K562 (cell line): ENCODE data around the gene ASXL2.

ENCODE experiments used
- CTCF ChIP-seq, 3 experiments: IDR thresholded peaks in 2 of 3; conservative IDR thresholded peaks in 1 of 3; 2 replicates each; pipeline ENCODE4 v1.5.1; 2011 to 2012; ENCODE audit warnings: low read length in 3 of 3, mild to moderate bottlenecking in 3 of 3, control low read depth in 2 of 3, improper control_type of control experiment in 1 of 3, inconsistent platforms in 1 of 3, low read depth in 1 of 3, mixed read lengths in 1 of 3, moderate library complexity in 1 of 3; ENCODE audit not compliant: insufficient read depth in 2 of 3
- DNMT1 ChIP-seq: fragments of 450-650 bp; IDR thresholded peaks from 2 replicates; pipeline ENCODE4 v1.6.1; 2016; ENCODE audit warnings: antibody characterized with exemption, mild to moderate bottlenecking
- MCM5 ChIP-seq: fragments of 450-650 bp; IDR thresholded peaks from 2 replicates; pipeline ENCODE4 v1.6.1; 2016; ENCODE audit warnings: low read depth
- TEAD2 ChIP-seq: fragments of 450-650 bp; IDR thresholded peaks from 2 replicates; pipeline ENCODE4 v1.6.1; 2016; ENCODE audit warnings: missing genetic modification characterization, control low read depth, missing compliant biosample characterization
- ZBTB8A ChIP-seq: fragments of 450-650 bp; IDR thresholded peaks from 2 replicates; pipeline ENCODE4 v1.6.1; 2018; ENCODE audit warnings: mild to moderate bottlenecking, moderate library complexity; ENCODE audit not compliant: partially characterized antibody
- ZNF12 ChIP-seq: sonication (generic); formaldehyde crosslinking; IDR thresholded peaks from 2 replicates; pipeline ENCODE4 v1.4.0; 2020; ENCODE audit warnings: mild to moderate bottlenecking, missing genetic modification reagents
- ZNF282 ChIP-seq: sonication (generic); formaldehyde crosslinking; IDR thresholded peaks from 2 replicates; pipeline ENCODE4 v1.8.1; 2023; ENCODE audit warnings: missing genetic modification reagents
- TF ChIP-seq, protein P1 (sequence below): fragments of 450-650 bp; IDR thresholded peaks from 2 replicates; pipeline ENCODE4 v1.7.0; 2016; ENCODE audit warnings: borderline replicate concordance
- TF ChIP-seq, protein P2 (sequence below): fragments of 250-450 bp; sonication (Bioruptor Pico); IDR thresholded peaks from 2 replicates; pipeline ENCODE4 v1.4.0; 2020; ENCODE audit warnings: mild to moderate bottlenecking, moderate library complexity, borderline replicate concordance

- TF ChIP-seq CTCF (IDR thresholded peaks at IDR 0.05 in 2 of 3, conservative IDR thresholded peaks at IDR 0.05 in 1 of 3; ENCODE audit: insufficient read depth in 2 of 3, low read depth in 1 of 3, low read length in 3 of 3), result no peak
- TF ChIP-seq ZBTB8A, result no peak
- TF ChIP-seq DNMT1, result no peak
- no peak for TF ChIP-seq ZNF12
- no peak for TF ChIP-seq MCM5
- TF ChIP-seq, protein P1, sequence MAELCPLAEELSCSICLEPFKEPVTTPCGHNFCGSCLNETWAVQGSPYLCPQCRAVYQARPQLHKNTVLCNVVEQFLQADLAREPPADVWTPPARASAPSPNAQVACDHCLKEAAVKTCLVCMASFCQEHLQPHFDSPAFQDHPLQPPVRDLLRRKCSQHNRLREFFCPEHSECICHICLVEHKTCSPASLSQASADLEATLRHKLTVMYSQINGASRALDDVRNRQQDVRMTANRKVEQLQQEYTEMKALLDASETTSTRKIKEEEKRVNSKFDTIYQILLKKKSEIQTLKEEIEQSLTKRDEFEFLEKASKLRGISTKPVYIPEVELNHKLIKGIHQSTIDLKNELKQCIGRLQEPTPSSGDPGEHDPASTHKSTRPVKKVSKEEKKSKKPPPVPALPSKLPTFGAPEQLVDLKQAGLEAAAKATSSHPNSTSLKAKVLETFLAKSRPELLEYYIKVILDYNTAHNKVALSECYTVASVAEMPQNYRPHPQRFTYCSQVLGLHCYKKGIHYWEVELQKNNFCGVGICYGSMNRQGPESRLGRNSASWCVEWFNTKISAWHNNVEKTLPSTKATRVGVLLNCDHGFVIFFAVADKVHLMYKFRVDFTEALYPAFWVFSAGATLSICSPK, result no peak
- TF ChIP-seq TEAD2 (tag), result no peak
- TF ChIP-seq ZNF282 (CRISPR knock-in tag), result no peak
- TF ChIP-seq, protein P2, sequence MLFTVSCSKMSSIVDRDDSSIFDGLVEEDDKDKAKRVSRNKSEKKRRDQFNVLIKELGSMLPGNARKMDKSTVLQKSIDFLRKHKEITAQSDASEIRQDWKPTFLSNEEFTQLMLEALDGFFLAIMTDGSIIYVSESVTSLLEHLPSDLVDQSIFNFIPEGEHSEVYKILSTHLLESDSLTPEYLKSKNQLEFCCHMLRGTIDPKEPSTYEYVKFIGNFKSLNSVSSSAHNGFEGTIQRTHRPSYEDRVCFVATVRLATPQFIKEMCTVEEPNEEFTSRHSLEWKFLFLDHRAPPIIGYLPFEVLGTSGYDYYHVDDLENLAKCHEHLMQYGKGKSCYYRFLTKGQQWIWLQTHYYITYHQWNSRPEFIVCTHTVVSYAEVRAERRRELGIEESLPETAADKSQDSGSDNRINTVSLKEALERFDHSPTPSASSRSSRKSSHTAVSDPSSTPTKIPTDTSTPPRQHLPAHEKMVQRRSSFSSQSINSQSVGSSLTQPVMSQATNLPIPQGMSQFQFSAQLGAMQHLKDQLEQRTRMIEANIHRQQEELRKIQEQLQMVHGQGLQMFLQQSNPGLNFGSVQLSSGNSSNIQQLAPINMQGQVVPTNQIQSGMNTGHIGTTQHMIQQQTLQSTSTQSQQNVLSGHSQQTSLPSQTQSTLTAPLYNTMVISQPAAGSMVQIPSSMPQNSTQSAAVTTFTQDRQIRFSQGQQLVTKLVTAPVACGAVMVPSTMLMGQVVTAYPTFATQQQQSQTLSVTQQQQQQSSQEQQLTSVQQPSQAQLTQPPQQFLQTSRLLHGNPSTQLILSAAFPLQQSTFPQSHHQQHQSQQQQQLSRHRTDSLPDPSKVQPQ (CRISPR knock-in tag), result no peak
These were observed 54.1 kb downstream of the ASXL2 start for GRCh38 chr2:25824216-25824615.
